ENCODE results near the gene ATP5ME. TPM values are rescaled to one million over a fixed set of nuclear protein-coding genes. Genes with fewer than 3 reads are reported as not detected.

Gene ATP5ME
- total and polyA plus RNA-seq, 2 of the 13 experiments (the other 11 are each of a cell fraction or from before 2014, with no cell fraction given), result 305 to 753 TPM

- no TSS peak for BruUV-seq (replicated peaks)
- FAIRE-seq, result no peak
- no peak overlapping the region for H3K9ac ChIP-seq (ENCODE audit: insufficient read depth, low read depth, low read length)
Observed at GRCh38 chr4:676871-677235, 2.8 kb upstream of the ATP5ME start.

GRCh38 chr4:675980-676870 is 2.1 kb upstream of the ATP5ME start:
- H4K20me1 ChIP-seq (ENCODE audit: insufficient read depth, low read length), result no peaks in the 10 kb centered on the region; the same call in 1 of the 2 replicates
- H3K9ac ChIP-seq (ENCODE audit: insufficient read depth, low read depth, low read length), result peak overlapping the region; percentile 95; the same call in 1 of the 2 replicates
- DNase-seq (ENCODE audit: low spot score), result no peak
- 91% methylated on average over 15 of the region's 19 CpGs for WGBS (ENCODE audit: low lambda C conversion rate)
- intact Hi-C loops (cut with micrococcal nuclease; ENCODE audit: unreplicated experiment), result loop anchor here (2.0 to 10.0 kb wide), 2 partner anchors 201 to 417 kb away; no protein-coding TSS in a partner anchor
- H3K79me2 ChIP-seq (ENCODE audit: insufficient read depth, low read length), result peaks cover 16% of the 10 kb centered on the region
- peak overlapping the region; percentile 72 for H3K4me2 ChIP-seq (ENCODE audit: low read depth, low read length)
- no peak overlapping the region for H2AFZ ChIP-seq (ENCODE audit: low read length)
- no peak overlapping the region for H3K27ac ChIP-seq (ENCODE audit: extremely low read length, insufficient read depth, low read length)
- H3K4me1 ChIP-seq (ENCODE audit: insufficient read depth, low read length), result peaks cover 79% of the 10 kb centered on the region
- ChIA-PET CTCF (ENCODE audit: low intra/inter-chr PET ratio, low total read pairs) (no interaction called here), POLR2A (interaction anchor here (1.1 to 1.7 kb wide), 2 partner anchors 11 to 203 kb away, joined by 4 to 8 read pairs; no protein-coding TSS in a partner anchor)
- TF ChIP-seq IKZF1 (IDR thresholded peaks at IDR 0.05), result no peak
- 0 out of 2 replicates have a peak, but pooled peaks have one; percentile 8 for TF ChIP-seq KDM2A (CRISPR knock-in tag; IDR thresholded peaks at IDR 0.05; ENCODE audit: borderline replicate concordance, low read depth)
- no peak for TF ChIP-seq THYN1 (CRISPR knock-in tag; IDR thresholded peaks at IDR 0.05; ENCODE audit: borderline replicate concordance, low read depth)
- no peak for TF ChIP-seq KDM1A (CRISPR knock-in tag; IDR thresholded peaks at IDR 0.05)
- TF ChIP-seq AGO2 (optimal IDR thresholded peaks at IDR 0.05; ENCODE audit: low read depth, low read length), result peak; percentile 73
- TF ChIP-seq ZNF605 (CRISPR knock-in tag; IDR thresholded peaks at IDR 0.05), result 0 out of 2 replicates have a peak, but pooled peaks have one; percentile 16
- TF ChIP-seq ELF4 (CRISPR knock-in tag; IDR thresholded peaks at IDR 0.05; ENCODE audit: borderline replicate concordance), result no peak
- TF ChIP-seq NKX3-1 (CRISPR knock-in tag; IDR thresholded peaks at IDR 0.05), result no peak
- TF ChIP-seq TFE3 (CRISPR knock-in tag; IDR thresholded peaks at IDR 0.05), result no peak
- no peak for TF ChIP-seq PHF5A (CRISPR knock-in tag; IDR thresholded peaks at IDR 0.05; ENCODE audit: low read depth, unreplicated experiment)
- TF ChIP-seq RELA (CRISPR knock-in tag; IDR thresholded peaks at IDR 0.05), result no peak
- peak; percentile 19; the same call in 1 of the 2 replicates for TF ChIP-seq RBFOX2 (IDR thresholded peaks at IDR 0.05; ENCODE audit: low read depth, low read length)
- FAIRE-seq, result no peak
- H3K4me3 ChIP-seq (replicated peaks in 1 of 3; ENCODE audit: insufficient read depth in 1 of 3, low read depth in 2 of 3, low read length in 3 of 3), result peak overlapping the region in 1 of 3 experiments; percentile 83; a peak in 1 of 6 replicates
- TSS peak; percentile 63 for BruUV-seq (replicated peaks)
- in situ Hi-C loops (cut with HindIII; ENCODE audit: extremely low pct_ligation_motif_present, low pct_unique_long_range_greater_than_20kb), result no loop called here
- no peaks in the 10 kb centered on the region for H3K9me3 ChIP-seq (ENCODE audit: low read length)
- H3K27me3 ChIP-seq (ENCODE audit: control insufficient read depth in 1 of 2, insufficient read depth in 2 of 2, low read length in 2 of 2), result no peaks in the 10 kb centered on the region
- H3K36me3 ChIP-seq (replicated peaks in 1 of 2; ENCODE audit: control insufficient read depth in 1 of 2, insufficient read depth in 2 of 2, low read length in 2 of 2), result peaks cover 3 to 12% of the 10 kb centered on the region in 2 experiments; a peak in 4 of 5 replicates
- no peak for ATAC-seq

More at GRCh38 chr4:676871-677235, 2.8 kb upstream of the ATP5ME start:
- TF ChIP-seq NR1H2 (CRISPR knock-in tag; IDR thresholded peaks at IDR 0.05; ENCODE audit: borderline replicate concordance, low read depth) (no peak), NR3C1 (CRISPR knock-in tag; IDR thresholded peaks at IDR 0.05) (no peak), AGO2 (optimal IDR thresholded peaks at IDR 0.05; ENCODE audit: low read depth, low read length) (peak; percentile 53), ZNF747 (CRISPR knock-in tag; IDR thresholded peaks at IDR 0.05; ENCODE audit: borderline replicate concordance) (no peak), ZNF326 (CRISPR knock-in tag; IDR thresholded peaks at IDR 0.05; ENCODE audit: borderline replicate concordance) (0 out of 2 replicates have a peak, but pooled peaks have one; percentile 45), KDM2A (CRISPR knock-in tag; IDR thresholded peaks at IDR 0.05; ENCODE audit: borderline replicate concordance, low read depth) (peak; percentile 15; the same call in 1 of the 2 replicates)
- no peak overlapping the region for H3K27ac ChIP-seq (ENCODE audit: extremely low read length, insufficient read depth, low read length)
- in situ Hi-C loops (cut with HindIII; ENCODE audit: extremely low pct_ligation_motif_present, low pct_unique_long_range_greater_than_20kb) (no loop called here), intact Hi-C loops (cut with micrococcal nuclease; ENCODE audit: unreplicated experiment) (loop anchor here (10.0 kb wide), 1 partner anchor 202 kb away; no protein-coding TSS in a partner anchor)
- no CpG with 5 or more reads among the region's 8 CpGs for WGBS (ENCODE audit: low lambda C conversion rate)
- H4K20me1 ChIP-seq (ENCODE audit: insufficient read depth, low read length), result no peaks in the 10 kb centered on the region; the same call in 1 of the 2 replicates
- H3K4me2 ChIP-seq (ENCODE audit: low read depth, low read length), result no peak overlapping the region
- no peak overlapping the region for H2AFZ ChIP-seq (ENCODE audit: low read length)
- peaks cover 77% of the 10 kb centered on the region for H3K4me1 ChIP-seq (ENCODE audit: insufficient read depth, low read length)
- H3K27me3 ChIP-seq (ENCODE audit: control insufficient read depth in 1 of 2, insufficient read depth in 2 of 2, low read length in 2 of 2), result no peaks in the 10 kb centered on the region
- DNase-seq (ENCODE audit: low spot score) (no peak), ATAC-seq (no peak)
- POLR2A ChIA-PET, result no interaction called here
- CTCF ChIA-PET (ENCODE audit: low intra/inter-chr PET ratio, low total read pairs), result no interaction called here
- no peak overlapping the region for H3K4me3 ChIP-seq (replicated peaks in 1 of 3; ENCODE audit: insufficient read depth in 1 of 3, low read depth in 2 of 3, low read length in 3 of 3)
- H3K9me3 ChIP-seq (ENCODE audit: low read length), result no peaks in the 10 kb centered on the region
- H3K79me2 ChIP-seq (ENCODE audit: insufficient read depth, low read length), result peaks cover 16% of the 10 kb centered on the region
- peaks cover 1 to 6% of the 10 kb centered on the region in 2 experiments; a peak in 4 of 5 replicates for H3K36me3 ChIP-seq (replicated peaks in 1 of 2; ENCODE audit: control insufficient read depth in 1 of 2, insufficient read depth in 2 of 2, low read length in 2 of 2)

Data from HepG2 (cell line).